HFF-Myc (cell line): ENCODE results near the gene TNRC6C.

Source experiments
- DNase-seq: peaks from one replicate; pipeline ENCODE4 v3.0.0-alpha.2; 2011; ENCODE audit warnings: low read depth; ENCODE audit errors: extremely low read depth
- H3K4me3 ChIP-seq: replicated peaks from 2 replicates; pipeline ENCODE4 v1.5.1; 2011; ENCODE audit warnings: low read depth, mild to moderate bottlenecking, control low read depth, low read length
- TF ChIP-seq, protein P1 (sequence below): IDR thresholded peaks from 2 replicates; pipeline ENCODE4 v1.5.1; 2012; ENCODE audit warnings: mild to moderate bottlenecking, low read depth, low read length, control low read depth; ENCODE audit errors: missing control alignments

Gene TNRC6C

DNA sequence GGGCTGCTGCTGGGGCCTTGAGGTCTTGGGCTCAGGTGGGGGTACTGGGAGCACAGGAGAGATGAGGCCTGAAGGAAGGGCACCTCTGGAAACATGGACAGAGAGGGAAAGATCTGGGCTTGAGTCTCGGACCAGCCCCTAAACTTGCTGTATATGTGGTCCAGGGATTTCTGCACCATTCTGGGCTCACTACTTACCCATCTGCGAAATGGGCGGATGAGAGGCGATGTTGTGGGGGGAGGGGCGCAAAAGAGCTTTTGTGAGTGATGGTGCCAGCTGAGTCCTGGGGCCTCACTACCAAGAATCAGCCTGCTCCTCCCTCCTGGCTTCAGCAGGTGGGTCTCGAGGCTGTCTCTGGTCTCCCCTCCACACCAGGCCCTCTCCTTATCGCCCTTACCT, 188.0 kb downstream of the TNRC6C start:
- no peak overlapping the region for H3K4me3 ChIP-seq
- TF ChIP-seq, protein P1, sequence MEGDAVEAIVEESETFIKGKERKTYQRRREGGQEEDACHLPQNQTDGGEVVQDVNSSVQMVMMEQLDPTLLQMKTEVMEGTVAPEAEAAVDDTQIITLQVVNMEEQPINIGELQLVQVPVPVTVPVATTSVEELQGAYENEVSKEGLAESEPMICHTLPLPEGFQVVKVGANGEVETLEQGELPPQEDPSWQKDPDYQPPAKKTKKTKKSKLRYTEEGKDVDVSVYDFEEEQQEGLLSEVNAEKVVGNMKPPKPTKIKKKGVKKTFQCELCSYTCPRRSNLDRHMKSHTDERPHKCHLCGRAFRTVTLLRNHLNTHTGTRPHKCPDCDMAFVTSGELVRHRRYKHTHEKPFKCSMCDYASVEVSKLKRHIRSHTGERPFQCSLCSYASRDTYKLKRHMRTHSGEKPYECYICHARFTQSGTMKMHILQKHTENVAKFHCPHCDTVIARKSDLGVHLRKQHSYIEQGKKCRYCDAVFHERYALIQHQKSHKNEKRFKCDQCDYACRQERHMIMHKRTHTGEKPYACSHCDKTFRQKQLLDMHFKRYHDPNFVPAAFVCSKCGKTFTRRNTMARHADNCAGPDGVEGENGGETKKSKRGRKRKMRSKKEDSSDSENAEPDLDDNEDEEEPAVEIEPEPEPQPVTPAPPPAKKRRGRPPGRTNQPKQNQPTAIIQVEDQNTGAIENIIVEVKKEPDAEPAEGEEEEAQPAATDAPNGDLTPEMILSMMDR, result no peak
- DNase-seq, result no peak

GRCh38 chr17:78146881-78147280, 188.4 kb downstream of the TNRC6C start:
- no peak overlapping the region for H3K4me3 ChIP-seq
- no peak for DNase-seq
- TF ChIP-seq, protein P1, result no peak

DNA sequence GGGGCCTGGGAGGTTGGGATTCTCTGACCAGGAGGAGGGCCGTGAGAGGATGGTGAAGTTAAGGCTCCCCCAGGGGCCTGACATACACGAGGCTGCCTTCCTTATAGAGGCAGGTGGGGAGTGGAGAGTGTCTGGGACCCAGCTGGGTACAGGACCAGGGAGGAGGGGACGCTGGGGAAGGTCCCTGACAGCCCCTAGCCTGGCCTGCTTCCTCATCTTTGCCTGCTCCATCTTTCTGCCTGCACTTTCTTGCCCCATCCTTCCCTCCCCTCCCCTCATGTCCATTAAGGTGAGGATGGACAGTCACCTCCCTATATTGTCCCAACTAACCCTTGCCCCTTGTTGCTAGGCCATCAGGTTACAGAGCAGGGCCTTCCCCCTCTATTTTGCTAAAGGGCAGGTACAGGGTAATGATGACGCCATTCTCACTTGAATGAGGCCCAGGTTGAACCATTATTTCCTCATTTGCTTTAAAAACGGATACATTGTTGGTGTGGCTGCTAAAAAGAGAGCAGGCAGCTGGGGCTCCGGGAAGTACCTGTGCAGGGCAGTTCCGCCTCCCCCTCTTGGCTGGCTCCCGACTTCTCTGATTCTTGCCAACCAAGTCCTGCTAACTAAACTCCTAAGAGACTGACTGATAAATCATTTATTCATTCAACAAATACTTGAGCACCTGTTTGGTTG, 189.0 kb downstream of the TNRC6C start:
- TF ChIP-seq, protein P1, result no peak
- no peak overlapping the region for H3K4me3 ChIP-seq
- no peak for DNase-seq

DNA sequence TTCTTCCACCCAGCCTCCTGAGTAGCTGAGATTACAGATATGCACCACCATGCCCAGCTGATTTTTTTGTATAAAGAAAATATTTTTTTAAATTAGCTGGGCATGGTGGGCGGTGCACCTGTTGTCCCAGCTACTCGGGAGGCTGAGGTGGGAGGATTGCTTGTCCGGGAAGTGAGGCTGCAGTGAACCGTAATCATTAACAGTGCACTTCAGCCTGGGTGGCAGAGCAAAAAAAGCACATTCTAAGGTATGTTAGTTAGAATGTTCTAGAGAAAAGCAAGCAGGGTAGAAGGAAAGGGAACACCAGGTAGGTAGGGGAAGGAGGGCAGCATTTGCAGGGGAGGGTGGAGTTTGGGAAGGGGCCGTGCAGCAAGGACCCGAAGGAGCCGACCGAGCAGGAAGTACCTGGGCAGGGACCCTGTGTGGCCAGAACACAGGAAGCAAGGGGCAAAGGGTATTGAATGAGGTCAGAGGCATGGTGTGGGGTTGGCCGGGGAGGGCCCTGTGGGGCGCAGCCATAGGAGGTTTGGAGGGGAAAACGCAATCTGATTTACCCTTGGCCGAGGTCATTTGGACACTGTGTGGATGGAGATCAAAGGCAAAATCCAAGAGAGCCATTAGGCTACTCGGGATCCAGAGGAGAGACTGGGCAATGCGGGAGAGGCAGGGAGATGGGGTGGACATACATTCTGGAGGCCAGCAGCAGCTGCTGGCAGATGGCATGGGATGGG, 189.9 kb downstream of the TNRC6C start:
- H3K4me3 ChIP-seq, result no peak overlapping the region
- DNase-seq, result no peak
- TF ChIP-seq, protein P1, result no peak

DNA sequence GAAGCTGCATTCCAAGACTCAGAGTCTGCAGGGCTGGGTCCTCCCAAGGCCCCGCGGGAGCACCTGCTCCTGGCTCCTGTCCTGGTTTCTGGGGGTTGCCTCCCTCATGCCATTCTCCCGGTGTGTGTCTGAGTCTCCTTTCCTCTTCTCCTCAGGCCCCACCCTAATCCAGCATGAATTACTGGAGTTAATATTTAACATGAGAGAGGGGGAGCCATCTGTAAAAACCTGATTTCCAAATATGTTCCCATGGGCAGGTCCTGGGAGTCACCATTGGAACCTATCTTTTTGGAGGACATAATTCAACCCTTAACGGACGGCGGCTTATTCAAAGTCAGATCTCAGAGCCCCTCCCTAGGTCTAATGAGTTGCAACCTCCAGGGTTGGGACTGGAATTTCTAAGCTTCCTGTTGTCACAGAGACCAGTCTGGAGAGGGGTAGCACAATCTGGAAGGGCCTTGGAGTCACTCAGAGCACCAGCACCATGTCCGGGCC, 193.1 kb downstream of the TNRC6C start:
- DNase-seq, result no peak
- H3K4me3 ChIP-seq, result no peak overlapping the region
- TF ChIP-seq, protein P1, result no peak

DNA sequence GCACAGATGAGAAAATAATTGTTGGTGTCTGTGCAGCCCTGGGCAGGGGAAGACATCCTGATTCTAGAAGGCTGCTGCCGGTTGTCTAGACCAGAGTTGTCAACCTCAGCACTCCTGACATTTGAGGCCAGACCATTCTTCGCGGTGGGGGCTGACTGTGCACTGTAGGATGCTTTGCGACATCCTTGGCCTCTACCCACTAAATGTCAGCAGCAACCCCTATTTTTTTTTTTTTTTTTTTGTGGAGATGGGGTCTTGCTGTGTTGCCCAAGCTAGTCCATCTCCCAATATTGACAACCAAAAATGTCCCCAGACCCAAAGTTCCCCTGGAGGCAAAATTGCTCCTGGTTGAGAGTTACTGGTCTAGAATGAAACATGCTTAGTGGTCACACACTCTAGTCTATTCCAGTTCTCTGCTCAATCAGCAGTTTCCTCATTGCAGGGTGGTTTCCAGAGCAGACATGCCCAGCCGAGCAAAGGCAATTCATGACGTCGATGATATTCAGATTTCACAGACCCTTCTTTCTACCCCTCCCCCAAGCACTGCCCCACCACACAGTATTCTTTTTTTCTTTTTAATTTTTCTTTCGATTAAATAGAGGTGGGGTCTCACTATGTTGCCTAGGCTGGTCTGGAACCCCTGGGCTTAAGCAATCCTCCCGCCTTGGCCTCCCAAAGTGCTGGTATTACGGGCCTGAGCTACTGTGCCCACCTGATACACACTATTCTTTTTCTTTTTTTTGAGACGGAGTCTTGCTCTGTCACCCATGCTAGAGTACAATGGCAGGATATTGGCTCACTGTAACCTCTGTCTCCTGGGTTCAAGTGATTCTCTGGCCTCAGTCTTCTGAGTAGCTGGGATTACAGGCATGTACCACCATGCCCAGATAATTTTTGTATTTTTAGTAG, 196.7 kb downstream of the TNRC6C start:
- DNase-seq, result no peak
- no peak overlapping the region for H3K4me3 ChIP-seq
- TF ChIP-seq, protein P1, result no peak
